ENCODE data around the gene DUS1L.

- no peak for TF ChIP-seq CTCF (conservative IDR thresholded peaks at IDR 0.05; ENCODE audit: low read length)
- TF ChIP-seq EZH2phosphoT487 (IDR thresholded peaks at IDR 0.05; ENCODE audit: borderline replicate concordance) = no peak
Measured at GRCh38 chr17:82011617-82012187, 53.9 kb downstream of the DUS1L start.
